ENCODE results near the gene TEKT4. TPM values are rescaled to one million over a fixed set of nuclear protein-coding genes. Genes with fewer than 3 reads are reported as not detected.

The TEKT4 gene
- total and polyA plus RNA-seq, 2 donors (not counting 3 experiments of a cell fraction or from before 2014, with no cell fraction given): not detected

GRCh38 chr2:94879982-94880377 is 8.8 kb downstream of the TEKT4 start:
- Histone ChIP-seq H3K4me1 (ENCODE audit: control insufficient read depth, extremely low read depth, insufficient read depth, low read length) (no peaks in the 10 kb centered on the region), H3K9me3 (replicated peaks; ENCODE audit: control insufficient read depth, insufficient read depth, low read length) (no peaks in the 10 kb centered on the region), H3K79me2 (ENCODE audit: control insufficient read depth, insufficient read depth, low read length) (no peaks in the 10 kb centered on the region), H3K9me1 (replicated peaks; ENCODE audit: control insufficient read depth, extremely low read depth, insufficient read depth, low read length) (no peaks in the 10 kb centered on the region), H3K27me3 (ENCODE audit: control insufficient read depth in 2 of 2, insufficient read depth in 2 of 2, low read length in 2 of 2) (no peaks in the 10 kb centered on the region), H4K20me1 (replicated peaks; ENCODE audit: control insufficient read depth, extremely low read depth, insufficient read depth, low read length) (no peaks in the 10 kb centered on the region), H2AFZ (ENCODE audit: low read depth, low read length) (no peak overlapping the region), H3K9ac (replicated peaks; ENCODE audit: extremely low read depth, insufficient read depth, low read length) (no peak overlapping the region), H3K36me3 (ENCODE audit: control insufficient read depth in 2 of 2, extremely low read depth in 1 of 2, insufficient read depth in 2 of 2, low read length in 2 of 2) (no peaks in the 10 kb centered on the region), H3K27ac (ENCODE audit: insufficient read depth, low read depth, low read length) (no peak overlapping the region), H3K4me2 (ENCODE audit: insufficient read depth, low read length) (no peak overlapping the region), H3K4me3 (replicated peaks in 1 of 3; ENCODE audit: insufficient read depth in 1 of 3, low read depth in 1 of 3, low read length in 3 of 3) (no peak overlapping the region)
- POLR2A ChIA-PET: no interaction called here
- no TSS peak for BruUV-seq (replicated peaks)
- TF ChIP-seq MYC (IDR thresholded peaks at IDR 0.05; ENCODE audit: low read depth, low read length) (no peak), CTCF (IDR thresholded peaks at IDR 0.05; ENCODE audit: extremely low read depth in 1 of 2, insufficient read depth in 1 of 2, low read depth in 1 of 2, low read length in 2 of 2) (no peak)
- no peak for DNase-seq (ENCODE audit: low read depth, low spot score)
- no peak for FAIRE-seq
- CTCF ChIA-PET: no interaction called here
- dilution Hi-C loops (cut with MboI; ENCODE audit: extremely low pct_ligation_motif_present, low sequenced_read_pairs): no loop called here
- intact Hi-C loops (cut with micrococcal nuclease): no loop called here

GRCh38 chr2:94880507-94880906 is 9.3 kb downstream of the TEKT4 start:
- H3K4me1 ChIP-seq (ENCODE audit: control insufficient read depth, extremely low read depth, insufficient read depth, low read length): no peaks in the 10 kb centered on the region
- no peaks in the 10 kb centered on the region for H3K27me3 ChIP-seq (ENCODE audit: control insufficient read depth in 2 of 2, insufficient read depth in 2 of 2, low read length in 2 of 2)
- H3K9me3 ChIP-seq (replicated peaks; ENCODE audit: control insufficient read depth, insufficient read depth, low read length): no peaks in the 10 kb centered on the region
- no peaks in the 10 kb centered on the region for H3K9me1 ChIP-seq (replicated peaks; ENCODE audit: control insufficient read depth, extremely low read depth, insufficient read depth, low read length)
- FAIRE-seq (no peak), DNase-seq (ENCODE audit: low read depth, low spot score) (no peak)
- ChIA-PET CTCF (no interaction called here), POLR2A (no interaction called here)
- H3K9ac ChIP-seq (replicated peaks; ENCODE audit: extremely low read depth, insufficient read depth, low read length): no peak overlapping the region
- dilution Hi-C loops (cut with MboI; ENCODE audit: extremely low pct_ligation_motif_present, low sequenced_read_pairs) (no loop called here), intact Hi-C loops (cut with micrococcal nuclease) (no loop called here)
- H3K36me3 ChIP-seq (ENCODE audit: control insufficient read depth in 2 of 2, extremely low read depth in 1 of 2, insufficient read depth in 2 of 2, low read length in 2 of 2): no peaks in the 10 kb centered on the region
- no TSS peak for BruUV-seq (replicated peaks)
- no peak overlapping the region for H3K4me2 ChIP-seq (ENCODE audit: insufficient read depth, low read length)
- no peak overlapping the region for H3K27ac ChIP-seq (ENCODE audit: insufficient read depth, low read depth, low read length)
- no peaks in the 10 kb centered on the region for H4K20me1 ChIP-seq (replicated peaks; ENCODE audit: control insufficient read depth, extremely low read depth, insufficient read depth, low read length)
- H3K4me3 ChIP-seq (replicated peaks in 1 of 3; ENCODE audit: insufficient read depth in 1 of 3, low read depth in 1 of 3, low read length in 3 of 3): no peak overlapping the region
- H2AFZ ChIP-seq (ENCODE audit: low read depth, low read length): no peak overlapping the region
- no peaks in the 10 kb centered on the region for H3K79me2 ChIP-seq (ENCODE audit: control insufficient read depth, insufficient read depth, low read length)
- TF ChIP-seq MYC (IDR thresholded peaks at IDR 0.05; ENCODE audit: low read depth, low read length) (no peak), FOS (IDR thresholded peaks at IDR 0.05; ENCODE audit: borderline replicate concordance, insufficient read depth, low read length) (no peak), JUN (IDR thresholded peaks at IDR 0.05; ENCODE audit: borderline replicate concordance, insufficient read depth, insufficient read length, low read depth) (no peak), GATA2 (IDR thresholded peaks at IDR 0.05; ENCODE audit: insufficient read depth, insufficient read length, low read depth, low read length) (no peak), CTCF (IDR thresholded peaks at IDR 0.05; ENCODE audit: extremely low read depth in 1 of 2, insufficient read depth in 1 of 2, low read depth in 1 of 2, low read length in 2 of 2) (no peak), POLR2A (IDR thresholded peaks at IDR 0.05; ENCODE audit: low read depth, low read length) (no peak), EZH2 (IDR thresholded peaks at IDR 0.05; ENCODE audit: borderline replicate concordance, low read depth, low read length, severe bottlenecking) (no peak), POLR2AphosphoS5 (IDR thresholded peaks at IDR 0.05; ENCODE audit: insufficient read depth, low read depth, low read length) (no peak), MAX (IDR thresholded peaks at IDR 0.05; ENCODE audit: insufficient read depth, insufficient read length) (no peak)

Data from endothelial cell of umbilical vein (primary cell).